ENCODE measurements around the gene TFAP2D.

TFAP2D gene

DNA sequence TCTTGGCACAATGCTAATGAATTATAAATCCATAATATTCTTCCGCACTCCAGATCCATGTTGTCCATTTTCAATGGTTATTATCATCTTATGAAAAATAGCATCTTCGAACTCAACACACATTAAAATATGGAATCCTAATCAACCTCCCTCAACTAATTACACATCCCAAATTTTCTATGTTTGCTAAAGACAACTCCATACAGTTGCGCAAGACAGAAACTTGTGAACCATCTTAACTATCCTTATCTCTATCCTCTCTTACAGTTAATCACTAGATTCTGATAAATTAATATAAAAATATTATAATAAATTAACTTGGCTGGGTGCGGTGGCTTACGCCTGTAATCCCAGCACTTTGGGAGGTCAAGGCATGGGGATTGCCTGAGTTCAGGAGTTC lies 67.1 kb downstream of the TFAP2D start:
- no peak for DNase-seq (ENCODE audit: low spot score)
- CTCF ChIA-PET: no interaction called here
- POLR2A ChIA-PET (ENCODE audit: low non-redundant PET): no interaction called here
- TF ChIP-seq, protein P1, sequence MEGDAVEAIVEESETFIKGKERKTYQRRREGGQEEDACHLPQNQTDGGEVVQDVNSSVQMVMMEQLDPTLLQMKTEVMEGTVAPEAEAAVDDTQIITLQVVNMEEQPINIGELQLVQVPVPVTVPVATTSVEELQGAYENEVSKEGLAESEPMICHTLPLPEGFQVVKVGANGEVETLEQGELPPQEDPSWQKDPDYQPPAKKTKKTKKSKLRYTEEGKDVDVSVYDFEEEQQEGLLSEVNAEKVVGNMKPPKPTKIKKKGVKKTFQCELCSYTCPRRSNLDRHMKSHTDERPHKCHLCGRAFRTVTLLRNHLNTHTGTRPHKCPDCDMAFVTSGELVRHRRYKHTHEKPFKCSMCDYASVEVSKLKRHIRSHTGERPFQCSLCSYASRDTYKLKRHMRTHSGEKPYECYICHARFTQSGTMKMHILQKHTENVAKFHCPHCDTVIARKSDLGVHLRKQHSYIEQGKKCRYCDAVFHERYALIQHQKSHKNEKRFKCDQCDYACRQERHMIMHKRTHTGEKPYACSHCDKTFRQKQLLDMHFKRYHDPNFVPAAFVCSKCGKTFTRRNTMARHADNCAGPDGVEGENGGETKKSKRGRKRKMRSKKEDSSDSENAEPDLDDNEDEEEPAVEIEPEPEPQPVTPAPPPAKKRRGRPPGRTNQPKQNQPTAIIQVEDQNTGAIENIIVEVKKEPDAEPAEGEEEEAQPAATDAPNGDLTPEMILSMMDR (conservative IDR thresholded peaks at IDR 0.05; ENCODE audit: low read depth): no peak
- no peak overlapping the region for H3K27ac ChIP-seq

DNA sequence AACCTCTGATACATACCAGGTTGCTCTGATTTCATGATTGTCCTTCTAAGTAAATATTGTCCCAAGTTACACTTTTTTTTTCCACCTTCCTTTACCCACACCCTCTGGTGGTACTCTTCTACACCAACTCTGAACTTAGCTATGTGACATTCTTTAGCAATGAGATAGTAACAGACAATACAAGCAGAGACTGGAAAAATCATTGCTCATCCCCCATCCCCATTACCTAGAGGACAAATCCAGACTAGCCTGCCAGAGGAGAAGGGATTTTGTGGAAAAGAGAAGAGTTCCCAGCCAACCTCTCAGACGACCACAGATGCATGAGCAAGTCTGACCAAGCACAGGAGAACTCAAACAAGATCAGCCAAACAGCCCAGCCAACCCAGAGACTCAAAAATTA lies 72.6 kb downstream of the TFAP2D start:
- TF ChIP-seq, protein P1 (conservative IDR thresholded peaks at IDR 0.05; ENCODE audit: low read depth): no peak
- CTCF ChIA-PET: interaction anchor here (0.6 to 0.7 kb wide), 2 partner anchors 16 to 1165 kb away, joined by 3 to 4 read pairs; no protein-coding TSS in a partner anchor
- peak; percentile 37 for DNase-seq (ENCODE audit: low spot score)
- POLR2A ChIA-PET (ENCODE audit: low non-redundant PET): no interaction called here
- H3K27ac ChIP-seq: no peak overlapping the region

DNA sequence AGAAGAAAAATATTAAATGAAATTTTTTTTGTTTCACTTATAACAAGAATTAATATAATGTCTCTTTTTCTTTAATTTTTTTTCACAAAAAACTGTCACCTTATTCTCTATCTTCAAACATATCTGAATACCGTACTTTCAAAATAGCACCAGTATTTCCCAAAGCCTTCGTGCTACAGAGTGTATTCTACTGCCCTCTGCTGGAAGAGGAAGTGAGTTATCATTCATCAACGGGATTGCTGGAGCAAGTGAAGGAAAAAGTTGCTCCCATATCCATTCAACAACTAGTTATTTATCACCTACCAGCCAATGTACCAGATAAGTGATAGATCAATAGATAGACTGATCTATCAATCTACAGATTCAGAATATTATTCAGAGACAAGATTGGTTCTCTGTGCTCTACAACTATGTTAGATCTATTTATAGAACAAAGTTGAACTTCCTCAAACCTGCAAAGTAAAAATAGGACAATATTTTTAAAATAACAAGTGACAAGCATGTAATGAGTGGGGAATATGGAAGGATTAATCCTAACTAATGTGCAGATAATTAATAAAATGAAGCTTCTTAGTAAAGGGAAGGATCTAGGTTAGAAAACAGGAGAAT lies 78.7 kb downstream of the TFAP2D start:
- POLR2A ChIA-PET (ENCODE audit: low non-redundant PET): no interaction called here
- DNase-seq (ENCODE audit: low spot score): peak; percentile 45
- TF ChIP-seq, protein P1 (conservative IDR thresholded peaks at IDR 0.05; ENCODE audit: low read depth): peak; percentile 77
- H3K27ac ChIP-seq: no peak overlapping the region
- CTCF ChIA-PET: interaction anchor here (0.6 kb wide), 1 partner anchor 1444 kb away, joined by 4 read pairs; no protein-coding TSS in a partner anchor

DNA sequence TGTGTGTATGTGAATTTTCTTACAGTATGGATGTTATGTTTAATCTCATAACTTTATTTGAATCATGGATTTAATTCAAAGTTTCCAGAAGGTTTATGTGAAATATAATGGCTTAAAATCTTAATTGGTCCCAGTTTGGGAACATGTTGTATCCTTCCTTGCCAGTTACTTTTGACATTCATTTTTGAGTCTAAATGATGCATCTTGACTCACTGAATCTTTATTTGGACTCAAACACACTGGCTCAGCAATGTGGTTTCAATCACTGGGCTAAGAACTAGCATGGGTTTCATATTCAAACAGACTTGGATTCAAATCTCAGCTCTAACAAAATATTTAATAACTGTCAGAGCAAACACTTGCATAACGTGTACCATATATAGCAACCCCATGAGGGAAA lies 79.4 kb downstream of the TFAP2D start:
- no peak for DNase-seq (ENCODE audit: low spot score)
- no peak overlapping the region for H3K27ac ChIP-seq
- ChIA-PET CTCF (interaction anchor here (0.6 kb wide), 1 partner anchor 1443 kb away, joined by 4 read pairs; no protein-coding TSS in a partner anchor), POLR2A (ENCODE audit: low non-redundant PET) (no interaction called here)
- TF ChIP-seq, protein P1 (conservative IDR thresholded peaks at IDR 0.05; ENCODE audit: low read depth): no peak

DNA sequence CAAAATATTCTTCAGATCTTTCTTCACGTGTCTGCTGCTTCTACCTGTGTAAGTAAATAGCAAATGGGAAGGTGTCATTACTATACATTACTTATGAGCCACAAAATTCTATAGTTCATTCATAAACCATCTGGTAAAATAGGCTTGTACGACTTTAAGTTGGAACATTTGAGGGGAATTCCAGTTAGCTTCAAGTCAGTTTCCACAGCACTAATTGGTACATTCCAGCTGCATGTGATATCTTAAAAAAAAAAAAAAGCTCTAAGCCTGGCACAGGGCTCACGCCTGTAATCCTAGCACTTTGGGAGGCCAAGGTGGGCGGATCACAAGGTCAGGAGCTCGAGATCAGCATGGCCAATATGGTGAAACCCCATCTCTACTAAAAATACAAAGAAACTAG lies 82.2 kb downstream of the TFAP2D start:
- POLR2A ChIA-PET (ENCODE audit: low non-redundant PET): no interaction called here
- H3K27ac ChIP-seq: no peak overlapping the region
- TF ChIP-seq, protein P1 (conservative IDR thresholded peaks at IDR 0.05; ENCODE audit: low read depth): no peak
- CTCF ChIA-PET: interaction anchor here (0.6 to 0.9 kb wide), 3 partner anchors 611 to 1558 kb away, joined by 3 to 7 read pairs (median 5); no protein-coding TSS in a partner anchor
- DNase-seq (ENCODE audit: low spot score): no peak

DNA sequence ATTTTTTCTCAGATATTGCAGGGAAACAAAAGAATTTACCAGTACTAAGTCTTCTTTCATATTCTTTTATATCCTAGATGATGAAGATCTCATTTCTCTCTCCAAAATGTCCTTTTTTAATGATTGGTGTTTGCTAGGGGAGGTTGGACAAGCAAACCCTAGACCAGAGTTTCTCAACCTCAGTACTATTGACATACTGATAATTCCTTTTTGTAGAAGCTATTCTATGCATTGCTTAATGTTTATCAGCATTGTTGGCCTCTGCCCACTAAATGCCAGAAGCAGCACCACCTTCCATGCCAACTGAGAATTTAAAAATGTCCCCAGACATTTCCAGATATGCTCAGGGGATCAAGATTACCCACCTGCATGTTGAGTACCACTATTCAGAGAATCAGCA lies 91.0 kb downstream of the TFAP2D start:
- POLR2A ChIA-PET (ENCODE audit: low non-redundant PET): no interaction called here
- CTCF ChIA-PET: no interaction called here

More for the DNA sequence above, 91.0 kb downstream of the TFAP2D start:
- TF ChIP-seq, protein P1 (conservative IDR thresholded peaks at IDR 0.05; ENCODE audit: low read depth): no peak
- DNase-seq (ENCODE audit: low spot score): no peak
- no peak overlapping the region for H3K27ac ChIP-seq
